BJ (cell line): Measurements from ENCODE around the gene LPCAT3. TPM values are rescaled to one million over a fixed set of nuclear protein-coding genes. Genes with fewer than 3 reads are reported as not detected.
A peak's percentile ranks its signal among the peaks of the same experiment; 100 is the strongest.

Source experiments
- CTCF ChIA-PET: fragments of 350-600 bp; formaldehyde crosslinking; extraction: SDS; loops from one replicate; lab custom pipeline; 2021; ENCODE audit warnings: antibody characterized with exemption, inconsistent platforms; lab: Yijun Ruan, JAX
- POLR2A ChIA-PET: fragments of 300-600 bp; sonication (Branson Sonifier 250); formaldehyde crosslinking; extraction: SDS; loops from one replicate; lab custom pipeline; 2021; ENCODE audit warnings: antibody characterized with exemption; lab: Charles Lee
- DNase-seq: peaks from one replicate; pipeline ENCODE4 v3.0.0-alpha.2; 2011; ENCODE audit warnings: low read depth
- H3K27me3 ChIP-seq: 2 replicates; pipeline ENCODE4 v1.6.0; 2011; ENCODE audit warnings: low read length; ENCODE audit not compliant: control insufficient read depth, insufficient read depth
- H3K36me3 ChIP-seq: 2 replicates; pipeline ENCODE4 v1.5.1; 2011; ENCODE audit warnings: low read length; ENCODE audit not compliant: control insufficient read depth, insufficient read depth
- H3K4me3 ChIP-seq: 2 replicates; pipeline ENCODE4 v1.5.1; 2011; ENCODE audit warnings: low read depth, mild to moderate bottlenecking, control low read depth, low read length
- polyA plus RNA-seq: library from polyadenylated mRNA; depleted of rRNA; stranded (reverse); fragments of >200 nt; gene quantifications from 2 replicates; pipeline ENCODE4 v1.2.3, GENCODE V29; 2011
- TF ChIP-seq, protein P1 (sequence below): IDR thresholded peaks from 2 replicates; pipeline ENCODE4 v1.5.1; 2011; ENCODE audit warnings: low read depth, mild to moderate bottlenecking, control low read depth, inconsistent platforms, low read length, moderate library complexity; ENCODE audit not compliant: insufficient read depth

The LPCAT3 gene
- polyA plus RNA-seq, 1 experiment = 31.2 TPM

DNA sequence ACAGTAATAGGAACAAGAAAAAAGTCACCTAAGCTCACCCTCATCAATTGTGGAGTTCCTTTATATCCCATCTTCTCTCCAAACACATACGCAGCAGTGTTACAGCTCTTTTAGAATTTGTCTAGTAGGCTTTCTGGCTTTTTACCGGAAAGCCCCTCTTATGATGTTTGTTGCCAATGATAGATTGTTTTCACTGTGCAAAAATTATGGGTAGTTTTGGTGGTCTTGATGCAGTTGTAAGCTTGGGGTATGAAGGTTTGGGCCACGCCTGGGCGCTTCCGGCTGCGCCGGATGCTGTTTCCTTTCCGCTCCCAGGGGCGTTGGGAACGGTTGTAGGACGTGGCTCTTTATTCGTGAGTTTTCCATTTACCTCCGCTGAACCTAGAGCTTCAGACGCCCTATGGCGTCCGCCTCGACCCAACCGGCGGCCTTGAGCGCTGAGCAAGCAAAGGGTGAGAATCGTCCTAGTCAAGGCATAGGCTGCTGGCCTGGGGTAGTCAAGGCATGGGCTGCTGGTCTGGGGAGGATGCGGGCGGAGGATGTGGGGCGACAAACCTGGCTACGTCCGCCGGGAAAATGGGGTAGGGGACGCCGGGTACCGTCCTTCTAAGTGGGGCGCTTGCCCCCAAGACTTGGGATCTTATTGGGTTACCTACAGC lies 74.4 kb downstream of the LPCAT3 start, which contains the start of the genes C12orf57 and RNU7-1:
TSS of gene C12orf57 (plus strand) at position 301 of the 659 bp plus-strand sequence. CDS start at position 401, 100 bp downstream.
TSS of gene RNU7-1 (plus strand) at position 95 of the 659 bp plus-strand sequence.
- TF ChIP-seq, protein P1, sequence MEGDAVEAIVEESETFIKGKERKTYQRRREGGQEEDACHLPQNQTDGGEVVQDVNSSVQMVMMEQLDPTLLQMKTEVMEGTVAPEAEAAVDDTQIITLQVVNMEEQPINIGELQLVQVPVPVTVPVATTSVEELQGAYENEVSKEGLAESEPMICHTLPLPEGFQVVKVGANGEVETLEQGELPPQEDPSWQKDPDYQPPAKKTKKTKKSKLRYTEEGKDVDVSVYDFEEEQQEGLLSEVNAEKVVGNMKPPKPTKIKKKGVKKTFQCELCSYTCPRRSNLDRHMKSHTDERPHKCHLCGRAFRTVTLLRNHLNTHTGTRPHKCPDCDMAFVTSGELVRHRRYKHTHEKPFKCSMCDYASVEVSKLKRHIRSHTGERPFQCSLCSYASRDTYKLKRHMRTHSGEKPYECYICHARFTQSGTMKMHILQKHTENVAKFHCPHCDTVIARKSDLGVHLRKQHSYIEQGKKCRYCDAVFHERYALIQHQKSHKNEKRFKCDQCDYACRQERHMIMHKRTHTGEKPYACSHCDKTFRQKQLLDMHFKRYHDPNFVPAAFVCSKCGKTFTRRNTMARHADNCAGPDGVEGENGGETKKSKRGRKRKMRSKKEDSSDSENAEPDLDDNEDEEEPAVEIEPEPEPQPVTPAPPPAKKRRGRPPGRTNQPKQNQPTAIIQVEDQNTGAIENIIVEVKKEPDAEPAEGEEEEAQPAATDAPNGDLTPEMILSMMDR = no peak
- POLR2A ChIA-PET = interaction anchor here (0.5 to 1.1 kb wide), 6 partner anchors 10 to 993 kb away, joined by 3 to 13 read pairs (median 6); no protein-coding TSS in a partner anchor
- Histone ChIP-seq H3K27me3 (no peaks in the 10 kb centered on the region), H3K4me3 (peak within 1 kb of the TSS; percentile 67), H3K36me3 (peaks cover 24% of the 10 kb centered on the region)
- CTCF ChIA-PET = interaction anchor here (0.6 to 6.5 kb wide), 27 partner anchors 9 to 197 kb away, joined by 3 to 65 read pairs (median 6); partner anchors contain the start of genes C1RL, C1S, LPCAT3 and SPSB2
- peak; percentile 62 for DNase-seq

DNA sequence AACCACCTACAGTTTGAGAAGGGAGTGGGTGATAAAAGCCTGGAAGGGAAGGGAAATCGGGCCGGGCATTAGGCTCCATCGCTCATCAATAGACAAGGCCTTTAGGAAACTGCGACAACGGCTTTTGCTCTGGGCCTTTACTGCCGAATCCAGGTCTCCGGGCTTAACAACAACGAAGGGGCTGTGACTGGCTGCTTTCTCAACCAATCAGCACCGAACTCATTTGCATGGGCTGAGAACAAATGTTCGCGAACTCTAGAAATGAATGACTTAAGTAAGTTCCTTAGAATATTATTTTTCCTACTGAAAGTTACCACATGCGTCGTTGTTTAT lies 74.9 kb downstream of the LPCAT3 start:
- CTCF ChIA-PET = interaction anchor here (0.7 to 10.0 kb wide), 16 partner anchors 9 to 169 kb away, joined by 3 to 129 read pairs (median 8); partner anchors contain the start of genes C1RL, C1S, LPCAT3 and SPSB2
- POLR2A ChIA-PET = interaction anchor here (0.6 kb wide), 2 partner anchors 9 to 25 kb away, joined by 3 read pairs; no protein-coding TSS in a partner anchor
- DNase-seq = peak; percentile 66
- peaks cover 24% of the 10 kb centered on the region for H3K36me3 ChIP-seq
- TF ChIP-seq, protein P1 = no peak
- no peaks in the 10 kb centered on the region for H3K27me3 ChIP-seq
- H3K4me3 ChIP-seq = peak overlapping the region; percentile 67; the same call in 1 of the 2 replicates

DNA sequence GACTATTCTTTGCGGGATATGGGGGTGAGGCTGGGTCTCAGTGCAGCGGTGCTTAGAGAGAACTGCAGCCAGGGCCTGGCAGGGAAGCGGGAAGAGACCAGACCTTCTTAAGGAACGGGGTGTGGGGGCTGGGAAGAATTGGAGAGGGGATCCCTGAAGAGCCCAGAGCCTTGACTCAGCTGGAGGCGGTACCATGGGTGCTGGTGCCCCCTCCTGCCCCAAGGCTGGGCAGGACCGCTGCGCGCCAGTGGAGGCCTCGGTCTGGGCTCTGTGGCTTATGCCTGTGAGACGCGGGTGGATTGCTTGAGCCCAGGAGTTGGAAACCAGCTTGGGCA lies 76.0 kb downstream of the LPCAT3 start:
- ChIA-PET POLR2A (no interaction called here), CTCF (interaction anchor here (6.5 to 10.0 kb wide), 2 partner anchors 18 to 19 kb away, joined by 65 to 129 read pairs; no protein-coding TSS in a partner anchor)
- DNase-seq = no peak
- TF ChIP-seq, protein P1 = no peak
- Histone ChIP-seq H3K4me3 (no peak overlapping the region), H3K36me3 (peaks cover 24% of the 10 kb centered on the region), H3K27me3 (no peaks in the 10 kb centered on the region)

DNA sequence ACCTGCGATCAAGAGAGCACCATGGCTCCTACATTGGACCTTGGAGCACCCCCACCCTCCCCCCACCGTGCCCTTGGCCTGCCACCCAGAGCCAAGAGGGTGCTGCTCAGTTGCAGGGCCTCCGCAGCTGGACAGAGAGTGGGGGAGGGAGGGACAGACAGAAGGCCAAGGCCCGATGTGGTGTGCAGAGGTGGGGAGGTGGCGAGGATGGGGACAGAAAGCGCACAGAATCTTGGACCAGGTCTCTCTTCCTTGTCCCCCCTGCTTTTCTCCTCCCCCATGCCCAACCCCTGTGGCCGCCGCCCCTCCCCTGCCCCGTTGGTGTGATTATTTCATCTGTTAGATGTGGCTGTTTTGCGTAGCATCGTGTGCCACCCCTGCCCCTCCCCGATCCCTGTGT lies 76.5 kb downstream of the LPCAT3 start:
- TF ChIP-seq, protein P1 = no peak
- Histone ChIP-seq H3K4me3 (no peak overlapping the region), H3K27me3 (no peaks in the 10 kb centered on the region), H3K36me3 (peaks cover 28% of the 10 kb centered on the region)
- no peak for DNase-seq
- ChIA-PET POLR2A (no interaction called here), CTCF (interaction anchor here (1.4 to 10.0 kb wide), 4 partner anchors 17 to 70 kb away, joined by 5 to 129 read pairs (median 14); partner anchors contain the start of gene SPSB2)

DNA sequence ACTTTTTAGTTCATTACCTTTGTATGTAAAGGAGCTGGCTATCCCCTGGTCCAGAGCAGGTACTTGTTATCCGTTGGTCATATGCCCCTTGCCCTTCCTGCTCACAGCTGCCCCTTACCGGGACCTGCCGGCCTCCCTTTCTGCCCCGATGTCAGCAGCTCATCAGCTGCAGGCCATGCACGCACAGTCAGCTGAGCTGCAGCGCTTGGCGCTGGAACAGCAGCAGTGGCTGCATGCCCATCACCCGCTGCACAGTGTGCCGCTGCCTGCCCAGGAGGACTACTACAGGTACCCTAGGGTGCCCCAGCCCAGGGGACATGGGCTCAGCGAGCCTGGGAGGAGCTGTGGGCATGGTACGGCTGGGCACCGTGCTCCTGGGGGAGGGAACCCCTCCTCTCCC lies 77.0 kb downstream of the LPCAT3 start:
- no peak for DNase-seq
- TF ChIP-seq, protein P1 = no peak
- Histone ChIP-seq H3K27me3 (no peaks in the 10 kb centered on the region), H3K36me3 (peaks cover 31% of the 10 kb centered on the region), H3K4me3 (no peak overlapping the region)
- ChIA-PET POLR2A (no interaction called here), CTCF (interaction anchor here (1.4 to 10.0 kb wide), 4 partner anchors 17 to 69 kb away, joined by 5 to 129 read pairs (median 14); partner anchors contain the start of gene SPSB2)
